HTERT RPE-1 (cell line): ENCODE measurements around the gene TTI1.

ENCODE experiments used
- in situ Hi-C: fragments of 300-500 bp; cut with MboI; formaldehyde crosslinking; loops from 4 replicates; pipeline ENCODE4 v1.14.3; 2020; ENCODE audit warnings: low sequenced_read_pairs

The TTI1 gene

DNA sequence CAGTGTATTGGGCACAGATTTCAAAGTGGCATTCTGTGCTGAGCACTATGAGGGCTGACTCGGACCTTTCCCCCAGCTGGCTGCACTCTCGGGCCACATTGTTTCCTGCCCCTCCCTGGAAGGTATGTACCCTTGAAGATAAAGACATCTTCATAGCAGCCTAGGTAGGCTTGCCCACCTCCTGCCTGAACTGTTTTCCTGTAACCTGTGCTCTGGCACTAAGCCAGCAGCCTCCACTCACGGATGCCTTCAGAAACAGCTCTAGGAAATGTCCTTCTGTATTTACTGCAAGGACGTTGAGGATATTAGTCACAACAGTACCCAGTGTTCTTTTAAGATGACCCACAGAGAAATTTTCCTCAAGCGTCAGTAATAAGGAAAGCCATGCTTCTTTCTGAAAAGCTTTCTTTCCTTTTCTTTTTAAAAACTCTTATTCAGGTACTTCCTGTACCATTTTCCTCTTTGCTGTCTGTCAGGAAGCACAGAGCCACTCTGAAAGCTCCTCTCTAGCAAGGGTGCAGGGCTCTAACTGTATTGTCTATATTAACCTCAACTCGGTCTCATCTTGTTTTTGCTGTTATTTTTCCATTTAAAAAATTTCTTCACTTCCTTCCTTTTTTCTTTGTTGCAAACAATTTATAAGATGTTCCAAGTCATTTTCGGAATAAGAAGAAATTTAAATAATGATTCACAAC, 43.5 kb downstream of the TTI1 start:
- in situ Hi-C loops = no loop called here

DNA sequence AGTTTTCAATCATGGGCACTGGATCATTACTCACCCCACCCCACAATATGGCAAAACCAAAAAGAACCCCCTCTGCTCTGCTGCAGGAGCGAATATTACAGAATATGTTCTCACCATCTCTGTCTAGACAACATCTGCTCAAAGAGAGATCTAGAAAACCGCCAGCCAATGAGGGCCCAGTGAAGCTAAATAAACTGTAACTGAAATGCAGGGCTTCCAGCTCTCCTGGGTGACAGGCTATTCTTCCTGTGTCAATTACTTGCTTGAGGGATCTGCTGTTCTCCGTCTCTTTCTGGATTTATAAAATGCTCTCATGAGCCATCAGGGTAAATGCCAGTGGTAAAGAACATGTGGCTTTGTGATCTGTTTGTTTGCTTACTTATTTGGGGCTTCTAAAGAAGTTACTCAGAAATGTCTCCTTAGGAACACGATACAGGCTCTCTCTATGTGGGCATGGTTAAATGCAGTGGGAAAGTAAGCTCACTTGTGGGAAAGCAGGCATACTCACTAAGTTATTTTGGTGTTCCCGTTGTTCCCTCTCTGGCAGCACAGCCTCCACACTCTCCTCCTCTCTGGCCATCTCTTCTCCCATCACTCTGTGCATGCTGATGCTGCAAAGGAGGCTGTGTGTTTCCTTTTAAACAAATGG, 44.8 kb downstream of the TTI1 start:
- in situ Hi-C loops = no loop called here

GRCh38 chr20:37987602-37988290, 45.5 kb downstream of the TTI1 start:
- in situ Hi-C loops = no loop called here

DNA sequence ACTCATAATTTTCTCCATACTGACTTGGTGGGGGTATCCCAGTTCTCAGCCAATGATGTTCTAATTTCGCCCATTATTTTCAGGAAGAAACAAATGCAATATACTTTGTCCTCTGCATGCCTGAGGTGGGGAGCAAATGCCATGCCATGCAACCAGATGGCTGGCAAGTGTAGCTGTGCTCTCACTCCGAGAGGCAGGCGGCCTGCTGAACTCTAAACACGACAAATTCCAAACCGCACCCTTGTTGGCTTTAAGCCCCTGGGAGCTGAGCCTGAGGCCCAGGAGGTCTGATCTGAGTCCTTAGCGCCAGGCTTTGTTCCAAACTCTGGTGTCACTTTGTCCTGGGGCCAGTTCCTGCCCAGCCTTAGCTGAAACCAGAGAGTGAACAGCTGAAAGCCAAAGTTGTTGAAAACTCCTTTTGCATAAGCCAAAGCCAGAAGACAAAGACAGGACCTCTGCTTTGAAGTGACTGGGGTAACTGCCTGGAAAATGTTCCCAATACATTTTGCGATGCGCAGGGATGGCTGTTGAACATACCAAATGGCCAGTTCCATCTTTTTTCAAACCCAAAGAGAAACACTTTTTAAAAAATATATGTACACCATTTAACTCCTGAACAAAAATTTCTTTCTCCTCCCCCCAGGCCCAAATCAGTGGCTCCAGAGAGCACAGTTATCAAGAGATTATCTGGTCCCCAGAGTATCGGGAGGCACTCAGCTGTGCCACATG, 46.2 kb downstream of the TTI1 start:
- in situ Hi-C loops = no loop called here

- in situ Hi-C loops = no loop called here
These were observed 47.0 kb downstream of the TTI1 start for GRCh38 chr20:37986044-37986858.

DNA sequence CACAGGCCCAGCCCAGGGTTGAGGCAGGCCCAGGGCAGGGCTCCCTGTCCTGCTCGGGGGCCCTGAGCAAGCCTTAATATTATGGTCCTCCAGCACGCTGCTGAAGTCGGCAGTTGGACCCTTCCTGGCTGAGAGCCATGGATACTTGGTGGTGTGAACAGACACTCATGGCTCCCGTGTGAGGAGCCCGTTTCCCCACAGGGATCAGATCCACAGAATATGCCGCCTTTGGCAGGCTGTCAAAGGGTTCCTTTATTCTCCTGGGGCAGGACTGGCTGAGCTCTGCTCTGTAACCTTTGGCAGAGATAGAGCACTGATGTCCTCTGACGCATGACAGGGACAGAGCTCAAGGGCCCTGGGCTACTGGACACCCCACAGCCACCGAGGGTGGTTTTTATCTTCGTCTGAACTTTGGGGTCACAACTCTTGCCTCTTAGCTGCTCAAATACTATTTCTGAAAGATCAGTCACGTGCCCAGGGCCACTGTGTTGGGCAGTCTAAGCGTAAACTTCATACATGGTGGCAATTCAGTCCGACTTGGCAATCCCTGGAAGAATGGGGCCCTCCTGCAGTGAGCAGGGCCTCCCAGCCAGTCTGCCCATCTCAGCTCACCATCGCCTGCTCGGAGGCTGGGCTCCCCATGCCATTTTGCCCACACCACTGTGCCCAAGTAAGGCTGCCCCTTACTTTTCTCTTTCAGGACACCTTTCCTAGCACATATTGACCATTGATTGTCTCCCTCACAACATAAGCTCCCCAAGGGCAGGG, 49.1 kb downstream of the TTI1 start:
- in situ Hi-C loops = no loop called here

DNA sequence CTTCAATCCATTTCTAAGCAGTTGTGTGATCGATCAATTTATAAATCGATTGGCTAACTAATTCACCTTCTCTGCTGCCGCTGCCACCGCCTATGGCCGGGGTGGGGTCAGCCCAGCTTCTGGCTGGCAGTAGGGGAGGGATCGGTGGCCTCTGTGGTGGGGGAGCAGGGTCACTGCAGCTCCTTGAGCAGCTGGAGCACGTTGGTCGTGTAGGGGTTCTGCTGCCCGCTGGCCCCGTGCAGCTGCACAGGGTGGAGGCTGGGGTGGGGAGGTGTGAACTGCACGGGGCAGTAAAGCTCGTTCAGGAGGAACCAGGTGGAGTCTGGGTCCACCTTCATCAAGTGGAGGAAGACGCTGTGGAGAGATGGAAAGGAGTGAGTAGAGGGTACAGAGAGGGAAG, 50.0 kb downstream of the TTI1 start:
- in situ Hi-C loops = no loop called here

DNA sequence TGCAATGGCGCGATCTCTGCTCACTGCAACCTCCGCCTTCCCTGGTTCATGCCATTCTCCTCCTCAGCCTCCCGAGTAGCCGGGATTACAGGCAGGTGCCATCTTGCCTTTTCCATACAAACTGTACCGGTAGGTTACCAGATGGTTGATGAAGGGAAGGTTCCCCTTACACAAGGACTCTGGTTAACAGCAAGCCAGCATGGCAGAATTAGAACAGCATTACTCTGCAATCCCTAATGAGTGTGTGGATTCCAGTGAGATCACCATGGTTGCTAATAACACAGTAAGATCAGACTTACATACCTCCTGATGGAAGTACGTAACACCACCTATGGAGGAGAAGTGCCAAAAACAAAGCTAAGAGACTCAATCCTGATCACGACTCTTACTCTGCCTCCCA, 51.7 kb downstream of the TTI1 start:
- in situ Hi-C loops = no loop called here

DNA sequence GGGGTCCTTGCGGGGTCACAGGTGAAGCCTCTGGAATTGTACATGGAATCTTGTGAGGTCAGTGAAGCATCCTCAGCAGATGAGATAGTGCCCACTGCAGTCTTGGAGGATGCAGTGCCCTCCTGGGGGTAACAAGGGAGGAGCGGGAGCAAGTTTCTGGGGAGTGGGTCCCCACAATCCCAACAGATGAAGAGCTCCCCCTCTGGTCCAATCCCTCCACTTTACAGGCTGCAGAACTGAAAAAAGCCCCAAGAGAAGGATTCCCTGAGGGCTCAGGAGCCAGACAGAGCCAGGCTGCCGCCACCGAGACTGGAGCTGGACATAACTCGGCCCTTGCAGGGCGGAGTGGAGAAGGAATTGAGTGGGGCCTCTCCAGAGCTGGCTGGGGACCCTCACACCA, 52.4 kb downstream of the TTI1 start:
- in situ Hi-C loops = no loop called here

DNA sequence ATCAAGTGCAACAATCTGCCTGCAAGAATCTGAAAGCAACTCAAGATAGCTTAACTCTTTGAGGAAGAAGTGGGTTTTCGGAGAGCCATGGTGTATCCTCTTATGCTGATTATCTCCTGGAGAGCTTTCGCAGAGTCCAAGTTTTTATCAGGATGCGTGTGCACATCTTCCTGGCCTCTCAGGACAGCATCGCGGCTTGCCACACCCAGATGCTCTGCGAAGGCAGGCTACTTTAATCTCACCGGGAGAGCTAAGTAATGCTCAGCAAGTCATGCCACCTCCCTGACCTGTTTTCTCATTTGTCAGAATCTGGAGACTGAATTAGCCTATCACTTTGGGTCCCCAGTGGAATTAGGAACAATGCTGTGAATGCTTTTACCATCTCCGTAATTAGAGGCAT, 52.9 kb downstream of the TTI1 start:
- in situ Hi-C loops = no loop called here

- in situ Hi-C loops = no loop called here
These were observed 54.0 kb downstream of the TTI1 start for GRCh38 chr20:37979021-37979985.

DNA sequence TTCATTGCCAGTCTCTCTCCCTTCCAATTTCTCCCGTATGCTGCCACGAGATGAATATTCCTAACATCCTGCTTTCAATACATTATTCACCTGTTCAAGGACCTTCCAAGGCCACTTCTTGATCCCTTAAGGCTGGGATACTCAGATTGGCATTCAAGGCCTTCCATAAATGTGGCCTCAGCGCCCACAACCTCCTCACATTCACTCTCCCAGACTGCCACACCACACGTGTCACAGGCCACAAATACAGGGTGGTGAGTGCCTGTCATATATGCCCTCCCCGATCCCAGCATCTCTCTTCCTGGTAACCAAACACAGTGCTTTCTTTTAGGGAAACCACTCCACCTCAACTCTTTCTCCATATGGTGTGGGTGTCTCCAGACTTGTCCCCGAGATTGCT, 55.5 kb downstream of the TTI1 start:
- in situ Hi-C loops = no loop called here

DNA sequence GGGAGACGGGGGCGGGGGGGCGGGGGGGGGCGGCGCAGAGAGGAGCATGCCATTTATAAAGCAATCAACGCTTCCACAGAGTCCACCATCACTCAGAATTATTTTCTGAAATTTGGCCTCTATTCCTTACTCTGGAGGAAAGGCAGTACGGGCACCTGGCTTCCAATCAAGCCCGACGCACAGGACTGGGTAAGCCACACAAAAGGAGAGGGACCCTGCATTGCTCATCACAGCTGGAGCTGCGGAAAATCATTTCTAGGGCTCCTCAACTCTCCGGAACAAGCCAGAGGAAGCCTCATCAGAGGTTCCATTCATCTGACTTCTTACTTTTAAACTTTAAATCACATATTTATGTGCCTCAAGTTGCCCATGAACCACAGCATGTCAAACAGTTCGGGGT, 55.9 kb downstream of the TTI1 start:
- in situ Hi-C loops = no loop called here

DNA sequence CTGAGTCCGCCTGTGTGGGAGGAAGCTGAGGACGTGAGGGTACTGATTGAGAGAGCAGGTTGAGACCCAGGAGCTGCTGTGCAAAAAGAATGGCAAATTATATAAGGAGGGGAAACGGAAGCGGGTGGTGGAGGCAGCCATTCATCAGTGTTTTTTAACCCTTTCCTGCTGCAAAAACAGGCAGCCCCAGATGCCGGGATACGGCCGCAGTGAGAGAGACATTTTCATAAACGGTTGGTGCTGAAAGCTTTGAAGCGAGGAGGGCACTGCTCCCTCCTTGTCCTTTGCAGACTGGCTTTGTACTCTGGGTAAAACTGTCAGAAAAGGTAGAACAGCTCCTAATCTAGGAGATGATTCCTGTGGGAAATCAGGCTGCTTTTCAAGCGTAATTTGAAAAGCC, 56.4 kb downstream of the TTI1 start:
- in situ Hi-C loops = no loop called here

- in situ Hi-C loops = no loop called here
These were observed 60.0 kb downstream of the TTI1 start for GRCh38 chr20:37973059-37973910.

- in situ Hi-C loops = no loop called here
These were observed 60.8 kb downstream of the TTI1 start for GRCh38 chr20:37972256-37973058.

DNA sequence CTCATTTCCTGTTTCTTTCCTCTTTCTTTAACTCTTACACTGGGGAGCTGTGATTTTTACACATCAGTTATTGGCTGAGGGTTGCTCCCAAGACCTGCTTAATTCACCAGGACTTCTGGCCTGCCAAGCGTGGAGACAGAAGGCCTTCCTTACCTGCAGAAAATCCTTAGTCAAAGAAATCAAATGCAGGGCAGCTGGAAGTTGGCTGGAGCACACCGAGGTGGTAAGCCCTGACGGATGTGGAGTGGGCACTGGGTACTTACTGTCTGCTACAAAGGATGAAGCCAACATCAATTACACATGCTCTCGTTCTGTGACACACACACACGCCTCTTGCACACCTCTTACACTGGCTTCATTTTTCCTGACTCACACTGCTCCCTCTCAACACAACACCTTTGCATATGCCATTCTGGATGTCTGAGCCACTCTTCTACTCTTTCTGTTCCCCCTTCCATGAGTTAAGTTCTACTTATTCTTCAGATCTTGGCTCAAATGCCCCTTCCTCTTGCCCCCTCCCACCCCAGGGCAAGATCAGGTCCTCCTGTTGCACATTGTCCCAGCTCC, 61.6 kb downstream of the TTI1 start:
- in situ Hi-C loops = no loop called here
